ENCODE data around the gene TSPAN14. TPM values are rescaled to one million over a fixed set of nuclear protein-coding genes. Genes with fewer than 3 reads are reported as not detected.

Gene TSPAN14
- total and polyA plus RNA-seq, 2 of the 8 experiments (the other 6 are each of a cell fraction or from before 2014, with no cell fraction given), result 47.4 to 57.8 TPM

- Histone ChIP-seq H3K27ac (ENCODE audit: low read depth, low read length) (no peak overlapping the region), H3K4me3 (ENCODE audit: extremely low read depth in 1 of 4, insufficient read depth in 2 of 4, low read depth in 3 of 4, low read length in 4 of 4) (no peak overlapping the region), H2BK120ac (replicated peaks; ENCODE audit: low read depth, low read length) (no peak overlapping the region), H2BK5ac (ENCODE audit: low read depth, low read length) (no peak overlapping the region), H4K20me1 (replicated peaks in 1 of 2; ENCODE audit: control insufficient read depth in 1 of 2, insufficient read depth in 2 of 2, low read length in 2 of 2) (peaks cover 1 to 3% of the 10 kb centered on the region in 2 experiments), H3K79me2 (ENCODE audit: control insufficient read depth in 1 of 2, insufficient read depth in 2 of 2, low read length in 2 of 2) (no peaks in the 10 kb centered on the region), H4K8ac (ENCODE audit: extremely low read depth, insufficient read depth, low read length) (no peak overlapping the region), H3K4me2 (ENCODE audit: insufficient read depth in 1 of 2, low read depth in 2 of 2, low read length in 2 of 2) (no peak overlapping the region), H3K79me1 (ENCODE audit: low read depth, low read length) (no peaks in the 10 kb centered on the region), H2BK15ac (ENCODE audit: low read length) (no peak overlapping the region), H3K27me3 (replicated peaks in 1 of 4; ENCODE audit: control insufficient read depth in 3 of 4, extremely low read depth in 1 of 4, insufficient read depth in 3 of 4, low read length in 3 of 4) (no peaks in the 10 kb centered on the region), H4K91ac (replicated peaks; ENCODE audit: insufficient read length, low read length) (no peak overlapping the region), H3K14ac (ENCODE audit: insufficient read length) (no peak overlapping the region), H3K9ac (replicated peaks in 1 of 4; ENCODE audit: extremely low read depth in 1 of 4, low read depth in 3 of 4, low read length in 3 of 4) (no peak overlapping the region), H2AFZ (ENCODE audit: low read length) (no peak overlapping the region), H2BK12ac (ENCODE audit: low read depth, low read length) (no peak overlapping the region), H3K18ac (ENCODE audit: extremely low read depth, low read length) (no peak overlapping the region), H3K4ac (replicated peaks; ENCODE audit: insufficient read length, low read depth, low read length) (no peak overlapping the region), H3K23me2 (ENCODE audit: low read depth, low read length) (no peaks in the 10 kb centered on the region), H4K5ac (ENCODE audit: insufficient read length, low read depth, low read length) (no peak overlapping the region), H3K23ac (ENCODE audit: insufficient read length) (no peak overlapping the region), H2BK20ac (ENCODE audit: low read length) (no peak overlapping the region), H3K36me3 (ENCODE audit: control insufficient read depth in 2 of 4, insufficient read depth in 4 of 4, low read length in 3 of 4) (peaks cover 4 to 28% (median 14%) of the 10 kb centered on the region in 4 experiments; a peak in 7 of 8 replicates), H3K9me3 (ENCODE audit: insufficient read depth in 2 of 2, low read depth in 1 of 2, low read length in 1 of 2) (no peaks in the 10 kb centered on the region), H3K56ac (replicated peaks; ENCODE audit: insufficient read length, low read depth, low read length) (no peak overlapping the region), H3K4me1 (replicated peaks in 1 of 4; ENCODE audit: control insufficient read depth in 3 of 4, insufficient read depth in 4 of 4, low read length in 3 of 4) (peaks cover 0 to 2% (median 0%) of the 10 kb centered on the region in 4 experiments; a peak in 3 of 7 replicates), H2AK5ac (ENCODE audit: low read depth, low read length) (no peak overlapping the region)
- no peak for TF ChIP-seq PHF8 (conservative IDR thresholded peaks at IDR 0.05; ENCODE audit: low read depth, low read length)
- TF ChIP-seq BCL11A (IDR thresholded peaks at IDR 0.05; ENCODE audit: low read depth in 2 of 2, low read length in 2 of 2), result no peak
- TF ChIP-seq EP300 (IDR thresholded peaks at IDR 0.05; ENCODE audit: borderline replicate concordance in 1 of 2, low read depth in 2 of 2, low read length in 2 of 2), result no peak
- no peak for TF ChIP-seq CHD2 (IDR thresholded peaks at IDR 0.05; ENCODE audit: low read length)
- no peak for TF ChIP-seq EZH2 (IDR thresholded peaks at IDR 0.05; ENCODE audit: low read depth, low read length, severe bottlenecking)
- no peak for TF ChIP-seq SUZ12 (IDR thresholded peaks at IDR 0.05; ENCODE audit: low read length)
- DNase-seq (ENCODE audit: low read depth in 1 of 2, low spot score in 2 of 2) (no peak), FAIRE-seq (no peak)
- 89% methylated on average over 20 of the region's 21 CpGs; no CpG with 5 or more reads in 1 of the 2 experiments for WGBS, 2 experiments (ENCODE audit: extremely low coverage in 1 of 2, insufficient coverage in 1 of 2, insufficient read length in 1 of 2, insufficient replicate concordance in 2 of 2, low coverage in 1 of 2, low lambda C conversion rate in 2 of 2, missing lambda C conversion rate in 1 of 2)
- ChIA-PET CTCF (ENCODE audit: partially characterized antibody) (interaction anchor here (0.7 kb wide), 1 partner anchor 73 kb away, joined by 3 read pairs; no protein-coding TSS in a partner anchor), POLR2A (ENCODE audit: partially characterized antibody) (no interaction called here)
Measured at GRCh38 chr10:80517416-80518142, 63.5 kb downstream of the TSPAN14 start.
